Effector memory CD4-positive, alpha-beta T cell (primary cell): ENCODE results near the gene PLXNB1.

Experiments used
- DNase-seq, 3 donors: peaks; one replicate each; pipeline ENCODE4 v3.0.0-alpha.2; 2020
- H3K27ac ChIP-seq: 2 replicates; pipeline ENCODE4 v1.7.0; 2013; ENCODE audit warnings: mild to moderate bottlenecking, low read length, moderate library complexity; ENCODE audit not compliant: insufficient read depth, poor library complexity, severe bottlenecking
- H3K27me3 ChIP-seq: replicated peaks from 2 replicates; pipeline ENCODE4 v1.7.0; 2013; ENCODE audit warnings: mild to moderate bottlenecking, low read length; ENCODE audit not compliant: insufficient read depth, control insufficient read depth, poor library complexity, severe bottlenecking
- H3K36me3 ChIP-seq: 2 replicates; pipeline ENCODE4 v1.7.0; 2013; ENCODE audit warnings: mild to moderate bottlenecking, low read length, moderate library complexity; ENCODE audit not compliant: control insufficient read depth, insufficient read depth
- H3K4me1 ChIP-seq: 2 replicates; pipeline ENCODE4 v1.7.0; 2013; ENCODE audit warnings: low read length, mild to moderate bottlenecking; ENCODE audit not compliant: control insufficient read depth, insufficient read depth, poor library complexity, severe bottlenecking
- H3K4me3 ChIP-seq: 2 replicates; pipeline ENCODE4 v1.7.0; 2013; ENCODE audit warnings: low read length, low read depth, mild to moderate bottlenecking; ENCODE audit not compliant: insufficient read depth, poor library complexity, severe bottlenecking
- H3K9me3 ChIP-seq: 2 replicates; pipeline ENCODE4 v1.7.0; 2013; ENCODE audit warnings: mild to moderate bottlenecking, low read length, moderate library complexity; ENCODE audit not compliant: control insufficient read depth

The PLXNB1 gene

DNA sequence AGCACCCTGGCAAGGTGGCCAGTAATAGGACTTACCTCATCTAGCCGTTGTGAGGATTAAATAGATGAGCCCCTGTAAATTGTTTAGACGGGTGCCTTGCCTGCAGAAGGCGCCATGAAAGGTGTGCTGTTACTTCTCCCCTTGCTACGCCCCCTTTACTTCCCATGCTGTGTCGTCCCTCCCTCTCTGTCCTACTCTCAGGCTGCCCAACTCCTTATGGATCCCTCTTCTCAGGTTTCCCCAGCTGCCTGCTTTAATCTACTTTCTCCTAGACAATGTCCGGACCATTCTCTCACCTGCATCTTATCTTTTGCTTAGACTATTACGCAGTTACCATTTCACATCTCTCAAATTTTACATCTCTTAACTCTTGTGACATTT lies 59.6 kb downstream of the PLXNB1 start:
- H3K27ac ChIP-seq = no peak overlapping the region
- H3K9me3 ChIP-seq = no peaks in the 10 kb centered on the region
- no peaks in the 10 kb centered on the region for H3K27me3 ChIP-seq
- H3K4me1 ChIP-seq = no peaks in the 10 kb centered on the region
- H3K4me3 ChIP-seq = no peak overlapping the region
- no peak for DNase-seq
- H3K36me3 ChIP-seq = no peaks in the 10 kb centered on the region

DNA sequence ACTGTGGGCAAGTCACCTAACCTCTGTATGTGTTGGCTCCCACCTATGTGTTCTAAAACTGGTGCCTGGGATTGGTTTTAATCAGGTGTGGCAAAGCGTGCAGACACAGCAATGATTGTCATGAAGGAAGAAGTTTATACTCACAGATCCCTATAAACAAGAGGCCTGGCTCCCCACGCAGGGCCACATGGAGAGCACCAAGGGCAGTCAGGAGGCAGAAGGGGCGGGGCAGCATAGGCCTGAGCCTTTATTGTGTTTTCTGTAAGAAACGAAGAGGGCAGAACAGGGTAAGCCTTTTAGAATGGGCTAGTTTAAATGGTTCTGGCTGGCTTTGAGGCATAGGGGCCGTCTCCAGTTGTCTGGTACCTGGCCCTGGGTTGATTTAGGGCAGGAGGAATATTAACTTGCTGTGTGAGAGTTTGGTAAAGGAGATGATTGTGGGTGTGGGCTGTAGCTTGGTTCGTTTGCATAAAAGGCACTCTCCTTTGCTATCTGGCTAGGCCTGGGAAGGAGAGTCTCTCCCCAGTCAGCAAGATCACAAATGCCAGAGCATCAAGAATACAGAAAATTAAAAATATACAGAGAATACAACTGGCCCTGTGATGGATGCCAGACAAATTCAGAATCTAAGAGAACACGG lies 60.1 kb downstream of the PLXNB1 start:
- Histone ChIP-seq H3K4me1 (no peaks in the 10 kb centered on the region), H3K9me3 (no peaks in the 10 kb centered on the region)
- no peak for DNase-seq

DNA sequence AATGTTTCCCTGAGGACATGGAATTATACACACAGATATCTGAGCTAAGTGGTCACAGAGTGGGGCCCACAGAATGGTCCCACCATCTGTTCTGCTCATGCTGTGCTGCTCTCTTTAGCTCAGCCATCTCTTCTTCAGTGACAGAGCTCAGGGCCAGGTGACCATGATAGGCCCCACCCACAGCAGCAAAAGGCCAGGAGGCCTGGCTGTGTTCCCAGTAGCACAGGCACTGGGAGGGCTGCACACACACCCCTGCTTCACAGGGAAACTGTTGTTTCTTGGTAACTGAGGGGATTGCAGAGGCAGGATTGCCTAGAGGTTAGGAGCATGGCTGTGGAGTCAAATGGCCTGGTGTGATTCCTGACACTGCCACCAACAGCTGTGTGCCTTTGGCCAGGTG lies 62.7 kb downstream of the PLXNB1 start:
- Histone ChIP-seq H3K27me3 (no peaks in the 10 kb centered on the region), H3K27ac (no peak overlapping the region), H3K4me1 (no peaks in the 10 kb centered on the region), H3K4me3 (no peak overlapping the region), H3K36me3 (no peaks in the 10 kb centered on the region), H3K9me3 (no peaks in the 10 kb centered on the region)
- no peak for DNase-seq

More for the DNA sequence above, 60.1 kb downstream of the PLXNB1 start:
- Histone ChIP-seq H3K36me3 (no peaks in the 10 kb centered on the region), H3K27ac (no peak overlapping the region), H3K4me3 (no peak overlapping the region), H3K27me3 (no peaks in the 10 kb centered on the region)

DNA sequence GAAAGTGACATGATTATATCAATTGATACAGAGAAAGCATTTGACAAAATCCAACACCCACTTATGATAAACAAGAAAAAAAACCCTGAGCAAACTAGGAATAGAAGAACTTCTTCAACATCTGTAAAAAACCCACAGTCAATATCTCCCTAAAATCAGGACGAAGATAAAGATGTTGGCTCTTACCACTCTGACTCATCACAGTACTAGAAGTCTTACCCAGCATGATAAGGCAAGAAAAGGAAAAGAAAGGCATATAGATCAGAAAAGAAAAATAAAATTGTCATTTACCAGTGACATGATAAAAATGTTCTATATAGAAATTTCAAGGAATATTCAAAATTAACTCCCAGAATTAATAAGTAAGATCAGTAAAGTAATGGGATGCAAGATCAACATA lies 65.0 kb downstream of the PLXNB1 start:
- H3K27ac ChIP-seq = no peak overlapping the region
- DNase-seq = no peak
- H3K27me3 ChIP-seq = no peaks in the 10 kb centered on the region
- H3K9me3 ChIP-seq = no peaks in the 10 kb centered on the region
- no peaks in the 10 kb centered on the region for H3K4me1 ChIP-seq
- H3K4me3 ChIP-seq = no peak overlapping the region
- H3K36me3 ChIP-seq = no peaks in the 10 kb centered on the region

DNA sequence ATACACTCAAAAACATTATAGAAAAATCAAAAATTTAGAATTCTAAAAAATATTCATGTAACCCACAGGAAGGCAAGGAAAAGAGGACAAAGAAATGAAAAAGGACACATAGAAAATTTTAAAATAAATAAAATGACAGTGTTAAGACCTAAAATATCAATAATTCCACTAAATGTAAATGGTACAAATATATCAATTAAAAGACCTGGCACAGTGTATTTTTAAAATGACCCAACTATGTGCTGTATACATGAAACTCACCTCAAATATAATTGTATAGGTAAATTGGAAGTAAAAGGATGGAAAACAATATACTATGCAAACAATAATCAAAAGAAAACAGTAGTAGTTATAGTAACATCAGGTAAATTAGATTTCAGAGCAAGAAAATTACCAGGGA lies 68.0 kb downstream of the PLXNB1 start:
- H3K27ac ChIP-seq = no peak overlapping the region
- DNase-seq = no peak
- H3K9me3 ChIP-seq = no peaks in the 10 kb centered on the region
- no peaks in the 10 kb centered on the region for H3K36me3 ChIP-seq
- no peak overlapping the region for H3K4me3 ChIP-seq
- no peaks in the 10 kb centered on the region for H3K4me1 ChIP-seq
- no peaks in the 10 kb centered on the region for H3K27me3 ChIP-seq

DNA sequence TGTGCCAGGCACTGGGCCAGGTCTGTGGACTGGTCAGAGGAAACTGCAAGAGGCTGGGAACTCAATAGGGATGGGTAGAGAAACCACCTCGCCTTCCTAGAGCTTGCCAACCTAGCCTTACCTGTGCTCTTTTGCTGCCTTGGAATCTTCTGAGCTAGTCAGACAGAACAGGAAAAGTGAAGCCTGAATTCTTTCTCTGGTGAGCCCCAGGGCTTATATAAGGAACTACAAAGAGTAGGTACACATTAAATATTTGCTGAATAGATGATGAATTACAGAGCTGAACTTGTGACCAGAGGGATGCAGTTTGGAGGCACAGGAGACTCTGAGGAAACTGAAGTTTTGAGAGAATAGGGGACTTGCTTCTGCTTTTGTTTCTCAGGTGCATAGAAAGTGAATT lies 73.5 kb downstream of the PLXNB1 start:
- no peak overlapping the region for H3K27ac ChIP-seq
- H3K36me3 ChIP-seq = no peaks in the 10 kb centered on the region
- no peaks in the 10 kb centered on the region for H3K4me1 ChIP-seq
- H3K27me3 ChIP-seq = no peaks in the 10 kb centered on the region
- H3K9me3 ChIP-seq = no peaks in the 10 kb centered on the region
- DNase-seq = no peak
- no peak overlapping the region for H3K4me3 ChIP-seq

DNA sequence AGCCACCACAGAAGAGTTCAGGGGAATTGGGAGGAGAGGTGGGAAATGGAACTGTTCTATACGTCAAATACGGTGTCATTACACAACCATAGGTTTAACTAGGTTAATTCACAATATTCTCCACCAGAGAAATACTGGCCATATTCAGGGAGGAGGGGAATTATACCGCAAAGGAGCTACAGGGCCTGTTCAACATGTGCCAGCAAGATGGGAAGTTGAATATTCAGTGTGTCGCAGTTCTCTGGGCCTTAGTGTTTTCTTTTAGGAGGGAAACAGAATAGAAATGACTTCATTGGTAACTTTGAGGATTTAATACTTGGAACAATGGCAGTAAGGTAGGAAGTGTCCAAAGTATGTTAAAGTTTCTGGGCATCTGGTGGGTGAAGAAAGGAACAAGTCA lies 75.9 kb downstream of the PLXNB1 start:
- no peaks in the 10 kb centered on the region for H3K9me3 ChIP-seq
- H3K27me3 ChIP-seq = no peaks in the 10 kb centered on the region
- no peak for DNase-seq
- no peaks in the 10 kb centered on the region for H3K4me1 ChIP-seq
- no peak overlapping the region for H3K4me3 ChIP-seq
- no peak overlapping the region for H3K27ac ChIP-seq
- no peaks in the 10 kb centered on the region for H3K36me3 ChIP-seq
